T follicular helper cell (primary cell): Measurements from ENCODE around the gene PLA2G4D.

Experiments used
- DNase-seq: peaks from one replicate; pipeline ENCODE4 v3.0.0-alpha.2; 2020; ENCODE audit warnings: low read depth

The PLA2G4D gene

GRCh38 chr15:42018306-42019224 is 75.8 kb downstream of the PLA2G4D start:
- DNase-seq, result no peak
